HG03571 (cell line): ENCODE results near the gene MCTP1.

ENCODE experiments used
- ATAC-seq: cut with Tn5 transposase; IDR thresholded peaks from one replicate; pipeline ENCODE4 v1.9.1; 2021; ENCODE audit not compliant: unreplicated experiment

MCTP1 gene

DNA sequence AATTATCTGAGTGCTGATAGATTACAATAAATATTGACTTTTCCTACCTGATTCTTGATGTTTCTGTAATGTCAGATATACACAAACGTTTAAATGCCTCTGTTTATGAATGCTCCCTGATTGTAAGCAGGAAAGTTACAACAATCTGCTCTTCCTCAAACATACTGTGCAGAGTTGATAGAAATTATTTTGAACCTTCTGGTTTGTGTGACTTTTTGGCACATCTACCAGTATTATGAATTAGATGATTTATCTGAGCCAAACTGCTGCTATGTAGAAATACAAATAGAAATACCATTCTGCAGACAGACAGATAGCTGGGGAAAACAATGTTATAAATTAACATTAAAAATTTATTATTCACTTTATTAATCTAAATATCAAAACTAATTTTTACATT is 553.4 kb downstream of the MCTP1 start:
- no peak for ATAC-seq

DNA sequence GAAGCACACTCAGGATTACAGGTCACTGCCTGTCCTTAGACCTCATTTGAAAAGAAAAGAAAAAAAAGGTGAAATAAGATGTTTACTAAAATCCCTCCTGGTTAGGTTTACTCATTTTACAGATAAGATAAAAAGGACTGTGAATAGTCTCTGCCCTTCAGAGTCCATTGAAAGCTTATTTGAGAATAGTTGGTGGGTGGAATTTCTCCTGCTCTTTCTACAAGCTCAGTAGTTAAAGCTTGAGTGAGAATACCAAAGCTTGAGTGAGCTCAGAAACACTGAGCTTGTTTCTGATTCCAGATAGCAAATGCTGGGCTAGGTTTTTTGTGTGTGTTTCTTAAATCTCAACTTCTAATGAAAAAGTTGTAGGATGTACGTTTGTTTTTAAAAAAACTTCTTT is 559.8 kb downstream of the MCTP1 start:
- no peak for ATAC-seq

DNA sequence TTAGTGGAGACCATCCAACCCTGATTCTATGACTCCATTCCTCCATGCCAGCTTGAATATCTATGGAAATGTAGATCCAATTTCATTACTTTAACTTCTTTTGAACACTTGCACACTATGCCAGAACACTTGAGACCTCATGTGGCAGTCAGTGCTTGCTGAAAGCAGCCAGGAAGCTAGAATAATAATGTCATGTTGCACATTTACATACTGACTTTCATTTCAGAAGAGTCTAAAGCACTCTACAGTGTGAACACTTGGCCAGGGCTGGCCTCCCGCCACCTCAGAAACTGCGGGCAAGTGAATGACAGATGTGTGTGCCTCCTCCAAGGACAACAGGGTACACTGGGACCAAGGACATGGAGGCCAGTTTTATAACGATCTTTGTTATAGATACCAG is 569.1 kb downstream of the MCTP1 start:
- no peak for ATAC-seq

DNA sequence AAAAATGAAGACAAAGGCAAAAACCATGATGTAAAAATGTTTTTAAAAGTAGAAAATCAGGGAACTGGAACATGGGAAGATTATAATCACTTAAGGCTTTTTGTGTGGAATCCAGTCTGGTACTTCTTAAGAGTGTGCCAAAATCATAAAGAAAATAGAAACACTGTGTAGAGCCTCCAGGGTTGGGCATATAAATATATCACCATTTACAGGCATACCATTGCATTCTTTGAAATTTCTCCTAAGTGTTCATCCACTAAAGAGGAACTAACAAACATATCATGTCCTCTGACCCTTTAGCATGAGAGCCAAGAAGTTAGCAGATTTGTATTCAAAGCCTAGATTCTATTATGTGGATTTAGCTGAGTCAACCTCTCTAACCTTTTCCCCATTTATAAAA is 573.1 kb downstream of the MCTP1 start:
- no peak for ATAC-seq

DNA sequence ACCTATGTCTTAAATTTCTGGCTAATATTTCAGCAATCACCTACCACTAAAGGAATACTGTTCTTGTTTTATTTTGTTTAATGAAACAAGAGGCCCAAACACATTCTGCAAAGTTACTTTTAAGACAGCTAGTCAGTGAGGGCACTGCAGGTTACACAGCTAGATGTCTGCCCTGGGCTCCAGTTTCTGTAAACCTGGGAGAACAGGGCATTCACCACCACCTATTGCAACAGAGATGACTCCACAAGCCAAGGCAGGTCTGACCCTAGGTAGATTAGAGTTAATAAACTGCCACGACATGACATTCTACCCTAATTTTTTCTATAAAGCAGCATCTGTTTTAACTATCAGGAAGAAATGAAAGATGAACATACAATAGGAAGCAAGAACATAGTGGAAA is 575.6 kb downstream of the MCTP1 start:
- ATAC-seq: no peak

DNA sequence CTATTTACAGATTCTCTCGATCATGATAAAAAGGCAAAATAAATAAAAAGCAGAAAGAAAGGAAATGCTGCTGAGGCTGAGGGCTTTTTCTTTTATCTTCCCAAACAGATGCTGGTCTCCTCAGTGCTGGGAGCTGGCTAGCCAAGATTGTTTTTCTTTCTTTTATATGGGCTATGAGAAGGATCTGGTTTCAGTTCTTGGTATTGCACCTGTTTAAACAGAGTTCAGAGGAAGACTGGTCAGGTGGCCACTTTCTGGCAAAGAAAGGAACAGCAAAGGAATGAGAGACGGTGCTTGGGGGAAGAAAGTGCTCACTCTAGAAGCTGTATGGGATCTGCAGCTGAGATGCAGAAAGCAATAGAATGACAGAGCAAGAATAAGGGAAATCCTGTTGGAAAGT is 577.5 kb downstream of the MCTP1 start:
- ATAC-seq: no peak

DNA sequence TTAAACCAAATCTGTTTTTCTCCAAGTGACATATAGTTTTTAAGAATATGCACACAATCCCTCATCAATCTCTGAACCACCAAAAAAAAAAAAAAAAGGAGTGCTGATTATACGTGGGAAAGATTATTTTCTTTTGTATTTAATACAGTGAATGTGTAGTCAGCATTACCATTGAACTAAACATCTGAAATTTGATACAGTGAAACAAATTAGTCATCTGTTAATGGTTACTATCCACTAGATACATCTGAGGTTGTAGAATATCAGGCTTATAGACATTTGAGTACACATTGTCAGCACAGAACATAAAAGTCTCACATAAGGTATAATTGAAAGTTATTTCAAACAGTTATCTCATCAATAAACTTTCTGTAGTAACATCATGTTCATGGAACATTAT is 579.5 kb downstream of the MCTP1 start:
- ATAC-seq: no peak

DNA sequence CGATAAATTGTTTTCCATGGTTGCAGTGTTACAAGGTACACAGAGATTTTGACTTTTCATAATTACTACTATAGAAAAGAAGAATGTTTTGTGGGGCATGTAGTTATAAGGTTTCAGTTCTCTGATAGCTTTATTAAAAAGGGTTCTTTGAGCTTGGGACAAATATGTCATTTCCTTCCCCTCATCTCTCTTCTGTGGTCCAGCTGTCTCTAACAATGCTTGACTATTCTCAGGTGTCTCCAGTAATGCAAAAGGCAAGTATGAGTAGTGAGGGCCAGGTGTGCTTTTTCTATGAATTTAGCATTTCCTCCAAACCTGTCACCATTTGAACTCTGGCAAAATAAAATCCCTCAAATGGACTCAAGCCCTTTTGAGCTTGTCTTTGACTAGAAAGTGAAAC is 582.2 kb downstream of the MCTP1 start:
- peak; percentile 57 for ATAC-seq

DNA sequence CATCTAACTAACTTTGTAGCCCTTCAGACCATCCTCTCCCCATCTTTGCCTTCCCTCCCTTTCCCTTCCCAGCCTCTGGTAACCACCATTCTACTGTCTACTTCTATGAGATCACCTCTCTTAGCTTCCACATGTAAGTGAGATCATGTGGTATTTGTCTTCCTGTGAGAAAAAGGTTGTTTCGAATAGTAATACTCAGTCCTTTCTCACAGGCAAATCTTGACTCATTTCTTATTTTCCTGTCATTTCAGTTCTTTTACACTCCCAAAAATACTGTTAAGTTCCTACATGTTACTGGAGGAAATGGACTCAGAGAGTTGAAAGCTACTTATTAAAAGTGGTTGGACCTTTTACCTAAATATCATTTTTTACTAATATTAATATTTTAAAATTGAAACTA is 584.3 kb downstream of the MCTP1 start:
- ATAC-seq: peak; percentile 59

DNA sequence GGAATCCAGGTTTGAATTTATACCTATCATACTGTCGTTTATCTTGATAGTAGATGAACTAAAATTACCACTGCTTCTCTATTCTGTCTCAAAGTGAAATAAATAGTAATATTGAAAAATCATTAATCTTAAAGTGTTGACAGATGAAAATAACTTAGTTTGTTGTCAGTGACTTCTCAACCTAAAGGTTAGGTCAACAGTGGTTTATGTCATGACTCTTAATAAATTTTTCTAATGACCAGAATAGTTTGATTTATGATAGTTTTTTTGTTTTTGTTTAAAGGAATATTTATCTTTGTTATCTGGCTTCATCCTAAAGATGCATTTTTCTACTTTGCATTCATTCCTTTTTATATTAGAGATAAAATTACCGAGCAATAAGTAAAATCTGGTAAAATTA is 585.3 kb downstream of the MCTP1 start:
- no peak for ATAC-seq

DNA sequence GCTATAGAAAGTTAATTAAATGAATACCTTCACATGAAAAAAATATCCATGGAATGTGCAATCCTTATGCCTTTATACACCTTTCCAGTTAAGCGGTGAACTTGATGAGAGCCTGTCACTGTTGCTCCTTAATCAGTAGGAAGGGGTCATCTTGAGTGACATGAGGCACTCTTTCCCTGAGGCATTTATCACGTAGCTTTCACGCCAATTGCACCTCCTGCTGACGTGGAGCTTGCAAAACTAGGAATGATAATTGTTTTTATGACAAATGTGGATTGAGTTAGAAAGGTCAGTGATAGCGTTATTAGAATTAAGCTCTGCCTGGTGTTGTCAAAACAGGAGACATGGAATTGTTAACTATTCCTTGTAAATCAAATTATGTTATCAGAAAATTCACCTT is 586.7 kb downstream of the MCTP1 start:
- no peak for ATAC-seq

DNA sequence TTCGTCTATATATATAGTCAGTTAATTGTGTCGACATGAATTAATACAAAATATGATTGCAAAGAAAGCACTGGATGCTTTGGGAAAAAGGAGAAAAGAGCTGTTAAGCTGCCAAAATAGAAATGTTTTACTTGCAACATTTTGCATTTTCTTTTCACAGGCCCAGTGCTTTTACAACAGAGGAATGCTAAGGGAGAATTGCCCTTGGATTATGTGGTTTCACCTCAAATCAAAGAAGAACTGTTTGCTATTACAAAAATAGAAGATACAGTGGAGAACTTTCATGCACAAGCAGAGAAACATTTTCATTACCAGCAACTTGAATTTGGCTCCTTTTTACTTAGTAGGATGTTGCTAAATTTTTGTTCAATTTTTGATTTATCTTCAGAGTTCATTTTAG is 590.2 kb downstream of the MCTP1 start:
- no peak for ATAC-seq

DNA sequence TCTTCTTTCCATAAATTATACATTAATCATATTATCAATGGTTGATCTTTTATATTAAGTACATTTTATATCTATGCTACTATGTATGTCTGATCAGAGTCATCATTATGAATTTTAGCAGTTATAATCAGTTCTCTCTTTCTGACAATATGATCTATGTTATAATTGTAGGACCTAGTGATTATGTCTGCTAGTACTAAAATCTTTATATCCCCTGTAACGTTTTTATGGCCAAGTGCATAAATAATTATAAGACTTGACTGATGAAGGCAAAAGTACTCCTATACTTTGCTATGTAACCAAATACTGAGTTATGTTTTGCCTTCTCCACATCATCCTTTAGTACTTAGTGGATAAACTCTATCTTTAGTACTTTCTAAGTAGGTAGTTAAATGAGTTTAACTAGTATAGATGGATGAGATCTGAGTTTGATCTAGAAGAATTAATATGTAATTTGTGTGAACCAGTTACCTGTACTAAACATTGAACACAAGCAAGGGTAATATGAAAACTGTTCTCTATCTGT is 591.0 kb downstream of the MCTP1 start:
- no peak for ATAC-seq

DNA sequence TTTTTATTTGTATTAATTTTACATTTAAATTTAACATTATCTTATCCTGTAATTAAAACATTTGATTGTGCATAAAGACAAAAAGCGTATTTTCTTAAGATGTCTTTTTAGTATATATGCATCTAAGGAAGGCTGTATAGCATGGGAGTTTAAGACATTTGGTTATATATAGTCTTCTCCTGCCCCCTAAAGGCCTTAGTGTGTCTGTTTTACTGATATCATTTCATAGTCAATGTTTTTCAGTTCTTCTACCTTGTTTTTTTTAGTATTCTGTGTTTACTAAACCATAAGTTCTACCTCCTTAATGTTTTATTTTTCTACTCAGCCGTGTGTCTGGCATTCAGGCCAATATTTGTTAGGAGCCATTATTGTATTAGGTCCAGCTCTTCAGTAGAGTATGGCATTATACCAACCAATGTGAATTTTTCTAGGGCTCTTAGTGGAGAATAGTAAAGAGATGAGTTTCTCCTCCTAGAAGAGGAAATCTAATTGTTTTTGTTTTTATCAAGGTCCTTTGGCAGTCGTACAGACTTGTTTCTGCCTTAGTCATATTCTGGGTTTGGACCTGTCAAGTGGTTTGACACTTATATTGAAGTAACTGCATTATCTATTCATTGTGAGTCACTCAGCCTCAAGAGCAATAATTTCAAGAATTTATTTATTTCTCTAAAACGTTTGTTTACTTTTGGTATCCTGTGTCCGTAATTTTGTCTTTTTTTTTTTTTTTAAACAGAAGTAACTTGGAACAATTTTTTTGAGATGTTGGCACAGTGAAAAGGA is 591.7 kb downstream of the MCTP1 start:
- peak; percentile 58 for ATAC-seq

DNA sequence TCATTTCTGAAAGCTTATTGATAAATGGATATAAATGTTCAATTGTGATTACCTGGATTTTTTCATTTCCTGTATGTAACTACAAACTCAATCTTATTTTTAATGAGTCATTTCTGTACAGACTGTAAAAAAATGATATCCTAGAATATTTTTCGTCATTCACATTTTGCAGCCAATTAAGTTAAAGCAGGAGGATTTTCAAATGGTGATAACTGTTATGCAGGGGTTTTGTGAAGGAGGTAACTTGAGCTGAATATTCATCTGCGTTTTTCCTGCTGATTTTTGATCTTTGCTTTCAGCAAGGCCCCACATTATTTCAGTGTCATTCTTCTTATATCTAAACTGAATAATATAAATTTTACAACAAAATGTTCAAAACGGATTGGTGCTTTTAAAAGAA is 592.3 kb downstream of the MCTP1 start:
- no peak for ATAC-seq

DNA sequence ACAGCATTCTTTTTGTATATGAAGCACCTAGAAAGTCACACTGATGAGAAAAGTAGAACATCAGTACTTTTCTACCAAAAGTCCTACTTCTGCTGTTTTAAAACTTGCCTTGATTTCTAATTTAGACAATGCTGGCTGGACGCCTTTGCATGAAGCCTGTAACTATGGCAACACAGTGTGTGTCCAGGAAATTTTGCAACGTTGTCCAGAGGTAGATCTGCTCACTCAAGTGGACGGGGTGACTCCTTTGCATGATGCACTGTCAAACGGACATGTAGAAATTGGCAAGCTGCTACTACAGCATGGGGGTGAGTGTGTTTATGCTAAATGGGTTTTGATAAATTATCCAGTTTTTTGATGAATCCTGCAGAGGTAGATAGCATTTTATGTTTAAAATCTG is 592.9 kb downstream of the MCTP1 start:
- no peak for ATAC-seq

DNA sequence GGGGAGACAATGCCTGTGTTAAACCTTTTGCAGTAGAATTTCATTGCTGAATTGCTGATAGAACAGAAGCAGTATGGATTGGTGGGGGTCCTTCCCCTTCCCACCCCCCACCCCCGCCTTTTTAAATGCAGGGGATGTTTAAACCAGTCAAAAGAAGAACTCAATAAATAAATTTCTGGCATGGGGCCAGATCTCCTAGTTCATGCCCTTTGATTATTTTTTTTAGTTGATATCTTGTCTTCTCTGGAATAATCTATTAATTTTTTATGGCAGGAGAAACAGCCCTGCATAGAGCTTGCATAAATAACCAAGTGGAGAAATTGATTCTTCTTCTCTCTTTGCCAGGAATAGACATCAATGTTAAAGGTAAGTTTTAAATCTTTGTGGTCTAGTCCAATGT is 593.6 kb downstream of the MCTP1 start:
- ATAC-seq: no peak

DNA sequence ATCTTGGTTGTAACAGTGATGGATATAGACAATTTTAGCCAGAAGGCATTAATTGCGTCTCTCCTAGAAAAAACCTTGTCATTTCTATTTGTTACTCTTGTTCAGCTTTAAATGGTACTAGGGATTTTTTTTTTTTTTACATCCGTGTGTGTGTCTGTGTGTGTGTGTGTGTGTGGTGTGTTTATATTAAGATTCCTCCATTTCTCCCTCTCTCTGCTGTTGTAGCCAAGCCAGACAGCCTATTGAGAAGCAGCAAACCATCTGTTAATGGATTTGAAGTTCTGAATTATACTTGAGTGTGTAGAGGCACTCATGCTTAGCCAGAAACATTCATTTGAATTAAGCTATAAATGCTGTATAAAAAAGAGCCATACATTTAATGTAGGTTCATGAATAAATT is 594.1 kb downstream of the MCTP1 start:
- ATAC-seq: no peak

DNA sequence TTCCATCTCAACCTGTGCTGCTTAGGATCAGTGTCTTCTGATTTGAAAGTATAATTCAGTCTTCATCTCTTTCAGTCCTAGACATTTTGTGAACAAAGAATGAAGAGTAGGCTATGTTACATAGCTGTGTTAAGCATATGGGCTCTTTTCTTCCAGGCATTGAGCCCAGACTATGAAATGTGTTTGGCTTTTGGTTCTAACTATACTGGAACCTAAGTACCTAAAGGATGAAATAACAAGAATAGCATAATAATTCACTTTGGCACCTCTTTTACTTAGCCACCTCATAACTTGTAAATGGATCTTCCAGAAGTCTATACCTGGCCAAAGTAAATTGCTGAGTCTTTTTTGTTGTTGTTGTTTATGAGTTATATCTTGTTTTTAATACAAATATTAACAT is 595.0 kb downstream of the MCTP1 start:
- ATAC-seq: no peak

DNA sequence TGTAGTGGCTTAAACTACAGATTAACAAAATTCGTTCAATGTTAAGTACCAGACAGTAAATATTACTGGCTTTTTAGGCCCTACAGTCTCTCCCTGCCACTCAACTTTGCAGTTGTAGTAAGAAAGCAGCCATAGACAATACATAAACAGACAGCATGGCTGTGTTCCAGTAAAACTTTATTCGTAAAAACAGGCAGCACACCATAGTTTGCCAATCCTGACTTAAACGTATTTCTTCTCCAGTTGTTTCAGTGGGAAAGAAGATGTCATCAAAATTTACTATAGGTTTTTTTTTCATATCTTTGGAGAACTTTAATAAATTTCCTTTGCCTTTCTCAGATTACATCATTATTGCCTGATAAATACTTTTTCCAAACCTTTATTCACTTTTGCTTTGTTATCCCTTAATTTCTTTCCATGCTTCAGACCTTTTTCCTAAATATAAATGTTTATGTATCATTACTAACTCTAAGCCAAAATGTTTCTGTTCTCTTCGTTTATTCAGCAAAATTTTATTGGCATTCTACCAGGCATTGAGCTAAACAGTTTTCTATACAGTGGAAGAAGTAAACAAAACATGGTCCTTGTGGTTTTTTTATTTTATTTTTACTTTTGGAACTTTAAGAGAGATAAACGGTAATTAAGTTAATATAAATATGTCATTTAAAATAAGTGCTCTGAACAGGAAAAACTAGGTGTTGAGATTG is 601.9 kb downstream of the MCTP1 start:
- no peak for ATAC-seq

DNA sequence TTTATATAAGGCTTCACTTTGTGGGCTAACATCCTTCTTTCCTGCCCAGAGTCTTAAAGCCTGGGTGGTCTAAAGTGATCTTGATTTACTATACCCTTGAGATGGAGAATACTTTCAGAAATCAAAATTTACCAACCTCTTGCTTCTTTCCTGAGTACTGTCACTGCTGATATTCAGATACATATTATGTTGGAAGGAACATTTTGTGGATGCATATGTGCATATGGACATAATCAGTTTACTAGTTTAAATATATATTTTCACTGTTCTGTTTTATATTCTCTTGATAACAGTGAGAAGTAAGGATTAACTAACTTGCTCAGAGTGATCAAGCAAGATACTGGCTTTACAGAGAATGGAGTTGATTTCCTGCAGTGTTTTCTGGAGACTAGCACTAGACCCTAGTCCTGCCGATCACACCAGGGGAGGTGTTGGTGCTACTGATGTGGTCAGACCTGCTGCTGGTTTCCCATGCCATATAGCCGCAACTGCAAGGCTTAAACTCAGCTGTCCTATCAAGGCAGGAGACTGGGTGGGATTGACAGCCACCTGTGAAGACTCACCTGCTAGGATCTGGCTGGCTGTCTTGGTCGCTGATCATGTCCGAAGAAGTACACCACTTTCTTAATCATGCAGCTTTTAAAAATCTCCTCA is 608.8 kb downstream of the MCTP1 start:
- no peak for ATAC-seq
